Measurements from ENCODE around the gene RGL1. TPM values are rescaled to one million over a fixed set of nuclear protein-coding genes. Genes with fewer than 3 reads are reported as not detected.
A peak's percentile ranks its signal among the peaks of the same experiment; 100 is the strongest.

The RGL1 gene
- total RNA-seq, 1 experiment from 2014 or later, result 34.5 TPM

- ChIA-PET POLR2A (no interaction called here), CTCF (interaction anchor here (0.5 kb wide), 1 partner anchor 208 kb away, joined by 3 read pairs; no protein-coding TSS in a partner anchor)
- no peak for TF ChIP-seq CTCF (IDR thresholded peaks at IDR 0.05; ENCODE audit: insufficient read depth in 1 of 2, low read depth in 1 of 2, low read length in 1 of 2, severe bottlenecking in 1 of 2, unreplicated experiment in 1 of 2)
- H3K27me3 ChIP-seq (replicated peaks; ENCODE audit: control insufficient read depth, insufficient read depth, low read length), result no peaks in the 10 kb centered on the region
- no peak overlapping the region for H3K27ac Mint-ChIP-seq (ENCODE audit: unreplicated experiment)
- no peaks in the 10 kb centered on the region for H3K9me3 ChIP-seq
- no peaks in the 10 kb centered on the region for H3K27me3 Mint-ChIP-seq (ENCODE audit: insufficient read depth, unreplicated experiment)
- no TSS peak for BruUV-seq (replicated peaks)
- no peaks in the 10 kb centered on the region for H3K9me3 Mint-ChIP-seq (ENCODE audit: unreplicated experiment)
- intact Hi-C loops (cut with micrococcal nuclease; ENCODE audit: unreplicated experiment), result no loop called here
- no peak overlapping the region for H3K4me3 ChIP-seq (ENCODE audit: low read depth, low read length)
- H3K36me3 Mint-ChIP-seq (ENCODE audit: insufficient read depth, unreplicated experiment), result peaks cover 10% of the 10 kb centered on the region
- no peak overlapping the region for H3K4me3 Mint-ChIP-seq (ENCODE audit: unreplicated experiment)
- H3K4me1 Mint-ChIP-seq (ENCODE audit: low read depth, unreplicated experiment), result peaks cover 35% of the 10 kb centered on the region
- DNase-seq, result no peak
- H3K36me3 ChIP-seq (ENCODE audit: control insufficient read depth, insufficient read depth, low read length), result no peaks in the 10 kb centered on the region; the same call in 1 of the 2 replicates
- H3K4me1 ChIP-seq, result peaks cover 54% of the 10 kb centered on the region
Measured at GRCh38 chr1:183816110-183816509, 11.2 kb downstream of the RGL1 start.

GRCh38 chr1:183817576-183818288 is 12.8 kb downstream of the RGL1 start:
- peaks cover 26% of the 10 kb centered on the region for H3K4me1 Mint-ChIP-seq (ENCODE audit: low read depth, unreplicated experiment)
- no TSS peak for BruUV-seq (replicated peaks)
- peaks cover 10% of the 10 kb centered on the region for H3K36me3 Mint-ChIP-seq (ENCODE audit: insufficient read depth, unreplicated experiment)
- no peak overlapping the region for H3K4me3 Mint-ChIP-seq (ENCODE audit: unreplicated experiment)
- peaks cover 49% of the 10 kb centered on the region for H3K4me1 ChIP-seq
- ChIA-PET POLR2A (no interaction called here), CTCF (interaction anchor here (0.8 kb wide), 1 partner anchor 98 kb away, joined by 3 read pairs; no protein-coding TSS in a partner anchor)
- no peaks in the 10 kb centered on the region for H3K9me3 ChIP-seq
- intact Hi-C loops (cut with micrococcal nuclease; ENCODE audit: unreplicated experiment), result no loop called here
- H3K4me3 ChIP-seq (ENCODE audit: low read depth, low read length), result no peak overlapping the region
- H3K27me3 ChIP-seq (replicated peaks; ENCODE audit: control insufficient read depth, insufficient read depth, low read length), result no peaks in the 10 kb centered on the region
- no peaks in the 10 kb centered on the region for H3K27me3 Mint-ChIP-seq (ENCODE audit: insufficient read depth, unreplicated experiment)
- no peak for TF ChIP-seq CTCF (IDR thresholded peaks at IDR 0.05; ENCODE audit: insufficient read depth in 1 of 2, low read depth in 1 of 2, low read length in 1 of 2, severe bottlenecking in 1 of 2, unreplicated experiment in 1 of 2)
- no peaks in the 10 kb centered on the region for H3K9me3 Mint-ChIP-seq (ENCODE audit: unreplicated experiment)
- DNase-seq, result no peak
- no peaks in the 10 kb centered on the region; the same call in 1 of the 2 replicates for H3K36me3 ChIP-seq (ENCODE audit: control insufficient read depth, insufficient read depth, low read length)
- H3K27ac Mint-ChIP-seq (ENCODE audit: unreplicated experiment), result peak overlapping the region; percentile 57

- peaks cover 16% of the 10 kb centered on the region for H3K4me1 Mint-ChIP-seq (ENCODE audit: low read depth, unreplicated experiment)
- Histone ChIP-seq H3K27me3 (replicated peaks; ENCODE audit: control insufficient read depth, insufficient read depth, low read length) (no peaks in the 10 kb centered on the region), H3K4me1 (peaks cover 38% of the 10 kb centered on the region), H3K4me3 (ENCODE audit: low read depth, low read length) (no peak overlapping the region), H3K9me3 (no peaks in the 10 kb centered on the region), H3K36me3 (ENCODE audit: control insufficient read depth, insufficient read depth, low read length) (no peaks in the 10 kb centered on the region)
- H3K36me3 Mint-ChIP-seq (ENCODE audit: insufficient read depth, unreplicated experiment), result peaks cover 10% of the 10 kb centered on the region
- DNase-seq, result no peak
- H3K27me3 Mint-ChIP-seq (ENCODE audit: insufficient read depth, unreplicated experiment), result no peaks in the 10 kb centered on the region
- CTCF ChIA-PET, result no interaction called here
- no peak for TF ChIP-seq CTCF (IDR thresholded peaks at IDR 0.05; ENCODE audit: insufficient read depth in 1 of 2, low read depth in 1 of 2, low read length in 1 of 2, severe bottlenecking in 1 of 2, unreplicated experiment in 1 of 2)
- no peak overlapping the region for H3K4me3 Mint-ChIP-seq (ENCODE audit: unreplicated experiment)
- POLR2A ChIA-PET, result no interaction called here
- no peaks in the 10 kb centered on the region for H3K9me3 Mint-ChIP-seq (ENCODE audit: unreplicated experiment)
- H3K27ac Mint-ChIP-seq (ENCODE audit: unreplicated experiment), result no peak overlapping the region
- no TSS peak for BruUV-seq (replicated peaks)
- intact Hi-C loops (cut with micrococcal nuclease; ENCODE audit: unreplicated experiment), result no loop called here
Measured at GRCh38 chr1:183819059-183819458, 14.1 kb downstream of the RGL1 start.

All from Caco-2 (cell line).